Fibroblast of skin of left biceps (primary cell): ENCODE results near the gene PANK1.
A peak's percentile ranks its signal among the peaks of the same experiment; 100 is the strongest.

Source experiments
- DNase-seq, 2 experiments: peaks; one replicate each; pipeline ENCODE4 v3.0.0-alpha.2; 2013; ENCODE audit warnings: low read depth in 2 of 2

The PANK1 gene

GRCh38 chr10:89651916-89652573, 7.0 kb upstream of the PANK1 start:
- no peak for DNase-seq

GRCh38 chr10:89651205-89651915, 6.3 kb upstream of the PANK1 start:
- DNase-seq, result no peak

DNA sequence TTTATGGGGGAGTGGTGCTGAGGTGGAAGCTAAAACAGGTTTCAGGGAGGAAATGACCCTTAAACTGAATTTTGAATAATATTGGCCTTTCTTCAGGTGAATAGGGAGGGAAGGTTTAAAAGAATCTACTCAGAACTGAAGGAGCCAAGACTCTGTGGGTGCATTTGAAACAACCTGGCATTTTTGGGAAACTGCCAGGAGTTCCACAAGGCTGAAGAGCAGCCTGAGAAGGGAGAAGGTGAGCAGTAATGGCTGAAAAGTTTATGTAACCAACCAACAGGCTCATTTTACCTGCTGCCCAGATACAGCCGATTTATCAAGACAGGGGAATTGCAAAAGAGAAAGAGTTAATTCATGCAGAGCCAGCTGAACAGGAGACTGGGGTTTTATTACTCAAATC, 4.0 kb upstream of the PANK1 start:
- DNase-seq, result no peak

DNA sequence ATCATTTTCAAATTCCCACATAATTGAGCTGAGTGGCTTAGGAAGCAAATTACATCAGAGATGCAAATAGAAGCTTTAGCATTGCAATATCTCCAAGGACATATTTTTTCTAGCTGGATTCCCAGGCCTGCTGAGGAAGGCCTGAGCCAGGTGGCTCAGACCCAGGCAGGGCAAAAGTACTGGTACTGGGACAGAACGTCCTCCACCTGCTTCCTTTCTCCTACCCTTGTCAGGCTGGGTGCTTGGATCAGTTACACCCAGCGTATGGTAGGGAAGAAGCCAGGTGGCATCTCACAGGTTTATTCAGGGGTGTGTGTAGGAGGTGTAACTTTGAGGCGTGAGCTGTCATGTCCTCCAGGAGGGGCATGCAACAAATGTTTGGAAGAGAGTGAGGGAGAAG, 3.0 kb upstream of the PANK1 start:
- DNase-seq, result no peak

- DNase-seq, result no peak
Observed at GRCh38 chr10:89646889-89647657, 2.0 kb upstream of the PANK1 start.

DNA sequence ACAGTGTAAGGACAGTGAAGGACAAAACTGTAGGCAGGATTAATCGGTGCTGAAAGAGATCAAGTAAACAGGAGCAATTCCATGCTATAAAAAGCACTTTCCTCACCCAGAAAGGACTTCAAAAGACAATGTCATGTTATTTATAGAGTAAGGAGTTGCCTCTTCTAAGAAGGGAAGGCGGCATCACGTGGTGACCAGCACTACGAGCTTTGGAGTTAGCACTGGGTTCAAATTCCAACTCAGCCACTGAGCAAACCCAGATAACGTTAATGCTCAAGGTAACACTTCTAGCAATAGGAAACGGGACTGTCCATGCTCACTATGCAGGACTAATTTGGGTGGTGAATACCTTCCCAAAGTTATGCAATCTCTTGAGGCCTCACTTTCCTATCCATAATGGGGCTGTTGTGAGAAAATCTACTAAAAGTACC, 715 bp upstream of the PANK1 start:
- DNase-seq, result no peak

GRCh38 chr10:89644691-89644966, 413 bp downstream of the PANK1 start:
- DNase-seq, result no peak

DNA sequence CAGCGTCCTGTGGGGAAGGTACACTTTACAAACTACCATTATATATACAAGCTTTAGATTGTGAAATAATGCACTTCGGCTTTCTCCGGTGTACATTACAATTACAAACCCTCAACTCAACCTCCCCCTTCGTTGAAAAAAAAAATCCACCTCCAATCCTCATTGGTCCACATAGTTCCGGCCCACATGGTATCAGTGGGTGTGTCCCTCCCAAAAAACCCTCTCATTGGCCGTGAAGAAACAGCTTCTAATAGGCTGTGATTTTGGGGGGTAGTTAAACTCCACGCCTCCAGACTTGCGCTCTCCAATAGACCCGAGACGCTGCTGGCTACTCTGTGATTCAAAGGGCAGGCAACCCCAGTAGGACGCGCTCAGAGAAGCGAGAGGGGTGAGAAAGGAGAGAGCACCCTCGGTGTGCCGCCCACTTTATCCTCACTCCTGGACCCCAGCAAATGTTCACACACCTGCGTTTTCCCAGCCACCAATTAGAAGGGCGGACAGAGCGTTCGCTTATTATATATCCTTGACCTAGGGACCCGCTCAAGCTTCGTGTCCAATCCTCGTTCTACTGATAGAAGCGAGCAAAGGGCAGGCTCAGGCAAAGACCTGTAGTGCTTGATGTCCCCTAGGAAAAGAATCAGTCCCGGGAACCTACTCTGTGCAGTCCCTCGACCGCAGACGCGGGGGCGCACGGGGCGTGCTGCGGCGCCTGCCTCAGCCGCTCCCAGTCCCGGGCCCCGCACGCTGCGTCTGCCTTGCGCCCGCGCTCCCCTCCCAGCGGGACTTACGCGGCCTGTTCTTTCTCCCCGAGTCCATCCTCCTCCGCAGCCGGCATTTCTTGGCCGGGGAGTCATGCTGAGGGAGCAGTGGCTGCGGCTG, 991 bp downstream of the PANK1 start:
- DNase-seq, result peak; percentile 91

- DNase-seq, result no peak
Observed at GRCh38 chr10:89643431-89643811, 1.6 kb downstream of the PANK1 start.

GRCh38 chr10:89642193-89642592, 2.8 kb downstream of the PANK1 start:
- no peak for DNase-seq

GRCh38 chr10:89640241-89640640, 4.8 kb downstream of the PANK1 start:
- no peak for DNase-seq

DNA sequence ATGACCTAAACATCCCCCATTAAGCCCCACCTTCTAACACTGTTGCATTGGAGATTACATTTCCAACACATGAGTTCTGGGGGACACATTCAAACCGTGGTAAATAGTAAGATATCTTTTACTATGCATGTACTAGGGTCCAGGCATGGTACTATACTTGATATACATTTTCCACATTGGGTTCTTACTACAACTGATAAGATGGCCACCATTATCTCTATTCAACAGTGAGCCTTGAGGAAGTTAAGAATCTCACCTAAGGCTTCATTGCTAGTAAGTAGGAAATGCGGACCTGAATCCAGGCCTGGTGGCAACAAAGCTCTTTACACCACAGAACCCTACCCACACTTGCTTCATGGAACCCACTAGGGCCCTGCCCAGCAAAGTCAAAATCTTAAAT, 5.7 kb downstream of the PANK1 start:
- no peak for DNase-seq

- no peak for DNase-seq
Observed at GRCh38 chr10:89637113-89637512, 7.9 kb downstream of the PANK1 start.

DNA sequence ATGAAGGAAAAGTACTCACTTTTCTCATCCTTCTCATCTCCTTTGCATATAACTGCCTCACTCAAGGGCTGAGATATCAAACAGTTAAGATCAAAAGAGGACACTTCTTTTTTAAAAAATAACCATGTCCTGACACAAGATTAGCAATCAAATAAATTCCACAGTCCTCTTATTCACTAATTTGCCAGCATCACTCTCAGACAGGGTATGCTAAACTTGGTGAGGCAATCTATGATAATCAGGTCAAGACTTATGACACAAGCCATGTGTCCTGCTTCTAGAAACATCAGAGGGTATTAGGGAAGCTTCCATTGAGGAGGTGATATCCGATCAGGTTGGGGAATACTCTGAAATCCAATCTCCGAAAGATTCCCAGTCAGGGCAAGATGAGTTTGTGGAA, 10.4 kb downstream of the PANK1 start:
- no peak for DNase-seq

DNA sequence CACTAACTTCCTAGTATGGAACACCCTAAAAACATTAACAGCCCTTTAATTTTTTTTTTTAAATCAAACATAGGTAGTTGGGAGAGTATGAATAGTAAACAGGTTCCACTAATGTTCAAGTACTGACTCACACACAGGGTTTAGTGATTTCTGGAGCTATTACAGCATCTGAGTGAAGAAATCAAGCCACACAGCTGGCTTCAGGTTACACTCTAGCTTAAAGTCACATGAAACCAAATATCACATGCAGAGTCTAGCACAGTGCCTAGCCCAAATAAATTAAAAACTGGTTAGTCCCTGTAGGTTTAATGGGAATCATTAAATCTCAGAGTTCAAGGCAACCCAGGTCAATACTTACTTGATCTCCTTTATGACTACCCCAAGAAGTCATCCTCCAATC, 11.6 kb downstream of the PANK1 start:
- DNase-seq, result peak in 1 of 2 experiments; percentile 24

- no peak for DNase-seq
Observed at GRCh38 chr10:89632824-89633223, 12.2 kb downstream of the PANK1 start.

- no peak for DNase-seq
Observed at GRCh38 chr10:89627830-89628229, 17.2 kb downstream of the PANK1 start.

DNA sequence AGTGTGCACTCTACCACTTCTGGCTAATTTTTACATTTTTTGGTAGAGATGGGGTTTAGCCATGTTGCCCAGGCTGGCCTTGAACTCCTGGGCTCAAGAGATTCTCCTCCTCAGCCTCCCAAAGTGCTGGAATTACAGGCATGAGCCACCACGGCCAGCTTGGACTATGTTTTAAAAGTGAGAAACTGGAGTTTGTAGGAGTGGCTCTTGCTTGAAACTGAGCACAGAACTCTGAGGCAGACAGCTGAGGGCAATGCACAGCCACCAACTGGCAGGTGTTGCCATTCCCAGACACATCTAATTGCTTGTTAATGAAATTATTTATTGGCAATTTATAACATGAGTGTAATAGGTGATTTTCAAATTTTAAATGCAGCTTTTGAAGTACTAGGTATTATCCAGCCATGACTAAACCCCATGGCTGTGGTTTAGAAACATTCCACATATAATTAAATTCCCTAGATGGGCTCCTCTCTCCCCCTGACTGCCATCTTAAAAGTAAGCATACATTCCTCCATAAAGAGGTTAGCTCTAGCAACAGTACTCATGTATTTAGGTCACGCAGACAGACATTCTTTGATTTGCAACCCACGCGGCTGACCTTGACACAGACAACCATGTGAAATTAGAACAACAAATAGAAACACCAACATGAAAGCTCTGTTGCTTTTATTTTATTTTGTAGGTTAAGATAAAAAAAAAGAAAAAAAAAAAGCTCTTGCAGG, 19.8 kb downstream of the PANK1 start:
- peak in 1 of 2 experiments; percentile 20 for DNase-seq

DNA sequence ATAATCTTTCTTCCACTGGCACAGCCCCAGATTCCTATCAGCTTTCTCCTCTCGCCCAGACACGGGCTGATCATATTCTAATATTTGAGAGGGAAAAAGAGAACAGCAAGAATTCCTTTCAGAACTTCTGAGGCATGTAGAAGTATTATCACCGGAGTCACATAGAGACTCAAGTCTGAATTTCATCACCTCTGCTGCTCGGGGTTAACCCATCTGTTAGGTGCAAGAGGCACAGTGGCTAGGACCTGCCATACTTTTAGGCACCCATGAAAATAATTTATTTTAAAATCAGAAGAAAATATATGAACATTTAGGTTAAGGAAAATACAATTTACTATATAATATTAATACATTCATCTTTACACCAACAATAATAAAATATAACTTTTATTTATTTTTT, 21.0 kb downstream of the PANK1 start:
- DNase-seq, result no peak

GRCh38 chr10:89622151-89622550, 22.9 kb downstream of the PANK1 start:
- no peak for DNase-seq

- no peak for DNase-seq
Observed at GRCh38 chr10:89621438-89621837, 23.6 kb downstream of the PANK1 start.
